ENCODE results near the gene DNAJC8. TPM values are rescaled to one million over a fixed set of nuclear protein-coding genes. Genes with fewer than 3 reads are reported as not detected.

Gene DNAJC8
- total RNA-seq, 1 donor from 2014 or later: 84.2 TPM

DNA sequence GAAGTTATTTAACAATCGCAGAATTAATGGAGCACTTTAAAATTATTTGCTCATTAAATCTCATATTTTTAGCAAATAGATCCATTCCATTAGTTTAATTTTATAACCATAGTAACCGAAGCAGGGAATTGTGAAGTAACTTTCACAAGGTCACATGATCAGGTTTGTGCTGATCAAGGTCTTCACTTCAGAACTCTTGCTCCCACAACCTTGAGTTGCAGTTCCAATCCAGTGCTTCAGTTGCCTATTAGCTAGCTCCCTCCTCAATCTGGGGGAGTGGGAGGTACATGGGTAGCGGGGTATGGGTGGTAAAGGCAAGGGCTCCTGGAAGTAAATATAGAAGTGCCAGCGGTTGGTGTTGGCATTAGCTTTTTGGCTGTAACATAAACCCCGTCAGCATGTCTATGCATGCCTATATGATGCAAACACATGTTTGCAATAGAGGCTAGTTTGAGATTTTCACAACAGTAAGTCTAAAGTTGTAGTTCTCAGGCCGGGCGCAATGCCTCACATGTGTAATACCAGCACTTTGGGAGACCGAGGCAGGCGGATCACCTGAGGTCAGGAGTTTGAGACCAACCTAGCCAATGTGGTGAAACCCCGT is 8.9 kb upstream of the DNAJC8 start:
- TF ChIP-seq POLR2A (IDR thresholded peaks at IDR 0.05): no peak
- peak in 1 of 2 donors; percentile 63 for TF ChIP-seq POLR2AphosphoS5 (IDR thresholded peaks at IDR 0.05; ENCODE audit: insufficient read depth in 1 of 2, low read depth in 1 of 2)
- TF ChIP-seq CTCF (IDR thresholded peaks at IDR 0.05): no peak

DNA sequence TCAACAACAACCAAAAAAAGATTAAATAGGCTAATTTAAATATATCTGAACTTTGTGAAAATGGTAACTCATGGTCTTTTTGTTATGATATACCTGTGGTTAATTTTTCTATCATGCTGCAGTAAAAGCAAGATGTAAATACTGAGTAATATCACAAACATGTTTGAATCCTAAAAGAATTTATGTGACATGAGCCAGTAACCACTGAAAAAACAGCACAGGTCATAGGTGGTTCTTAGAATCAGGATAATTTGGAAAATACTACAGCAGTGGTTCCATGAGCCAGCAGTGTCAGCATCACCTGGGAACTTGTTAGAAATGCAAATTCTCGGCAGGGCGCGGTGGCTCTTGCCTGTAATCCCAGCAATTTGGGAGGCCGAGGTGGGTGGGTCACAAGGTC is 7.2 kb upstream of the DNAJC8 start:
- H3K9me3 ChIP-seq: no peaks in the 10 kb centered on the region
- no peak overlapping the region for H3K4me3 ChIP-seq
- TF ChIP-seq CTCF (IDR thresholded peaks at IDR 0.05) (no peak), POLR2AphosphoS5 (IDR thresholded peaks at IDR 0.05; ENCODE audit: insufficient read depth in 1 of 2, low read depth in 1 of 2) (no peak), POLR2A (IDR thresholded peaks at IDR 0.05) (no peak)
- H3K4me1 ChIP-seq: peaks cover 18% of the 10 kb centered on the region
- no peak overlapping the region for H3K27ac ChIP-seq
- H3K27me3 ChIP-seq: no peaks in the 10 kb centered on the region
- DNase-seq (ENCODE audit: extremely low spot score in 2 of 2): no peak
- no peaks in the 10 kb centered on the region for H3K36me3 ChIP-seq
- intact Hi-C loops (cut with DNase I): no loop called here

More for the DNA sequence above, 8.9 kb upstream of the DNAJC8 start:
- no peak for DNase-seq (ENCODE audit: extremely low spot score in 2 of 2)
- Histone ChIP-seq H3K4me1 (peaks cover 16% of the 10 kb centered on the region), H3K4me3 (no peak overlapping the region), H3K9me3 (no peaks in the 10 kb centered on the region), H3K36me3 (no peaks in the 10 kb centered on the region), H3K27ac (no peak overlapping the region), H3K27me3 (no peaks in the 10 kb centered on the region)
- intact Hi-C loops (cut with DNase I): no loop called here

DNA sequence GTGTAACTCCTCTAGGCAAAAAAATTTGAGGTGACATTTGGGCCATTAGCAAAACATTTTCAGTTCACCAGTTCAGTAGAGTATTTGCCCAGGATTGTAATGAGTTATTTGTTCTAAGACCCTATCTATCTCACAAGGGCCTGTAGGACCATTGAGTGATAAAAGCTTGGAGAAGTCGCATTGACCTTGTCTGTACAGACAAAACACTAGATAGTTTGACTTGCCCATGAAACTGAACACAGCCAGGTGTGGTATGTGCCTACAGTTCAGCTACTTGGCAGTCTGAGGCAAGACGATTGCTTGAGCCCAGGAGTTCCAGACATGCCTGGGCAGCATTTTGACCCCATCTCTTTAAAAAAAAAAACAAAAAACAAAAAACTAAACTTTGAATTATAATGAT is 6.2 kb upstream of the DNAJC8 start:
- intact Hi-C loops (cut with DNase I): no loop called here

DNA sequence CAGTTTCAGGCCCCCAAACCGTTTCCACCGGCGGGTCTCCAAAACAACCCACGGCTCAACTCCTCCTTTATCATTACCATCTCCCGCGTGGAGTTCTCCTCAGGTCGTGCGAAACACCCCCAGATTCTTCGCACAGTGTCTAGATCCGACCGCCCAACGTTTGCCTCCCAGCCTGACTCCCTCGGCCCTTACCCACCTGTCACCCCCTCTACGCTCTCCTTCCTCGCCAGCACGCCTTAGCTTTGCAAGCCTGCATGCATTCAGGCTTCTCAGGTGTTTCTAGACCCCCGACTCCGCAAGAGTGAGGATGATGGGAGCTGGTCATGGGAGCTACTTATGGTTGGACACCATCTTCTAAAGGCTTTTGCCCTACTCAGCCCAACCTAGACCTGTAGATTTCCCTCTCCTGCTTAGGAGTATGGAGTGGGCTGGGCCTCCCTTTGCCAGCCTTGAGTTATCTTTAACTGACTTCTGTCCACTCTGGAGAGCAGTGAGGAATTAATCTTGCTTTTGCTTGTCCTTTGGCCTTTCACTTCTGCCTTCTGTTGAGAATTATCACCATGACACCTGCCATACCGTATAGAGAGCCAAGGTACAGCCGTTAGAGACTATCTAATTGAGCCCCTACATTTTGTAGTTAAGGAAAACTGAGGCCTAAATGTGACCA is 4.0 kb upstream of the DNAJC8 start:
- no peak for TF ChIP-seq POLR2AphosphoS5 (IDR thresholded peaks at IDR 0.05; ENCODE audit: insufficient read depth in 1 of 2, low read depth in 1 of 2)
- no peak for TF ChIP-seq POLR2A (IDR thresholded peaks at IDR 0.05)
- TF ChIP-seq CTCF (IDR thresholded peaks at IDR 0.05): no peak
- Histone ChIP-seq H3K27ac (peak overlapping the region; percentile 87), H3K4me1 (peaks cover 31% of the 10 kb centered on the region), H3K27me3 (no peaks in the 10 kb centered on the region), H3K4me3 (peak overlapping the region; percentile 87 to 88), H3K9me3 (no peaks in the 10 kb centered on the region), H3K36me3 (no peaks in the 10 kb centered on the region)
- intact Hi-C loops (cut with DNase I): no loop called here
- DNase-seq (ENCODE audit: extremely low spot score in 2 of 2): no peak

More for the DNA sequence above, 6.2 kb upstream of the DNAJC8 start:
- no peak overlapping the region for H3K4me3 ChIP-seq
- no peak for DNase-seq (ENCODE audit: extremely low spot score in 2 of 2)
- H3K4me1 ChIP-seq: peaks cover 18% of the 10 kb centered on the region
- no peak overlapping the region for H3K27ac ChIP-seq
- no peaks in the 10 kb centered on the region for H3K9me3 ChIP-seq
- no peak for TF ChIP-seq POLR2AphosphoS5 (IDR thresholded peaks at IDR 0.05; ENCODE audit: insufficient read depth in 1 of 2, low read depth in 1 of 2)
- no peak for TF ChIP-seq CTCF (IDR thresholded peaks at IDR 0.05)
- no peak for TF ChIP-seq POLR2A (IDR thresholded peaks at IDR 0.05)
- no peaks in the 10 kb centered on the region for H3K36me3 ChIP-seq
- H3K27me3 ChIP-seq: no peaks in the 10 kb centered on the region

All from vagina (tissue), 2 donors.